K562 (cell line): Measurements from ENCODE around the gene TMEM255A. TPM values are rescaled to one million over a fixed set of nuclear protein-coding genes. Genes with fewer than 3 reads are reported as not detected.

Experiments used
- ATAC-seq: fragments of 200-7000 bp; cut with Tn5 transposase; 3 replicates; pipeline ENCODE4 v1.9.1; 2020; ENCODE audit warnings: moderate library complexity
- BruUV-seq: library from RNA; stranded (reverse); fragments of 400-500 nt; replicated peaks from 2 replicates; lab custom pipeline; 2021; lab: Mats Ljungman, UMichigan
- CTCF ChIA-PET: fragments of 300-600 bp; formaldehyde crosslinking; extraction: SDS; loops from one replicate; lab custom pipeline; 2021; ENCODE audit warnings: low intra/inter-chr PET ratio; lab: Yijun Ruan, JAX
- POLR2A ChIA-PET: fragments of 300-600, 350-650 bp; sonication (Branson Sonifier 250); formaldehyde crosslinking; extraction: SDS; loops from one replicate; lab custom pipeline; 2021; ENCODE audit warnings: antibody characterized with exemption, inconsistent platforms; lab: Yijun Ruan, JAX
- DNase-seq, 4 experiments: peaks; one replicate each; pipeline versions ENCODE4 v3.0.0 to v3.0.0-alpha.2; 2011 to 2018; ENCODE audit warnings: low spot score in 3 of 4, mixed read lengths in 3 of 4; ENCODE audit errors: extremely low read depth in 1 of 4
- FAIRE-seq: peaks from 2 replicates; lab custom pipeline; 2011; peaks lifted over from hg19 to GRCh38; lab: Jason Lieb, UNC
- H2AFZ ChIP-seq: 2 replicates; pipeline ENCODE4 v1.6.0; 2011; ENCODE audit warnings: low read depth, low read length, control low read depth, inconsistent platforms
- H3K27ac ChIP-seq: fragments of 200-600 bp; 3 replicates; pipeline ENCODE4 v1.8.0; 2011; ENCODE audit warnings: low read depth, mild to moderate bottlenecking, control low read depth, inconsistent platforms, low read length, moderate library complexity, mixed read lengths; ENCODE audit errors: extremely low read depth
- H3K27me3 ChIP-seq, 2 experiments: fragments of 300-600 bp in 1 of 2; 2 replicates in 1 of 2; 3 replicates in 1 of 2; pipeline versions ENCODE4 v1.6.0 to v1.8.0; 2011; ENCODE audit warnings: inconsistent platforms in 2 of 2, low read length in 2 of 2, mild to moderate bottlenecking in 1 of 2, mixed read lengths in 1 of 2, moderate library complexity in 1 of 2; ENCODE audit not compliant: control insufficient read depth in 2 of 2, insufficient read depth in 2 of 2
- H3K36me3 ChIP-seq: fragments of 300-600 bp; 3 replicates; pipeline ENCODE4 v1.8.0; 2011; ENCODE audit warnings: mild to moderate bottlenecking, low read length, inconsistent platforms; ENCODE audit not compliant: control insufficient read depth, insufficient read depth
- H3K4me1 ChIP-seq, 2 experiments: fragments of 200-600 bp in 1 of 2; replicated peaks in 1 of 2; 2 replicates in 1 of 2; 3 replicates in 1 of 2; pipeline versions ENCODE4 v1.5.1 to v1.8.0; 2011; ENCODE audit warnings: inconsistent platforms in 2 of 2, low read length in 2 of 2, mild to moderate bottlenecking in 1 of 2, mixed read lengths in 1 of 2, moderate library complexity in 1 of 2; ENCODE audit not compliant: control insufficient read depth in 2 of 2, insufficient read depth in 2 of 2
- H3K4me2 ChIP-seq: 2 replicates; pipeline ENCODE4 v1.6.1; 2011; ENCODE audit warnings: low read length, control low read depth, inconsistent platforms, mixed read lengths; ENCODE audit not compliant: insufficient read depth
- H3K4me3 ChIP-seq: fragments of 200-600 bp; sonication (generic), shearing (Covaris generic); 2 replicates; pipeline ENCODE4 v1.5.1; 2016; ENCODE audit warnings: control low read depth, inconsistent platforms
- H3K79me2 ChIP-seq: fragments of 200-600 bp; 3 replicates; pipeline ENCODE4 v1.8.0; 2011; ENCODE audit warnings: low read length, inconsistent platforms; ENCODE audit not compliant: control insufficient read depth, insufficient read depth
- H3K9ac ChIP-seq, 2 experiments: 2 replicates each; pipeline versions ENCODE4 v1.6.0 to v1.6.1; 2011; ENCODE audit warnings: low read depth in 2 of 2, low read length in 2 of 2, control low read depth in 1 of 2, inconsistent platforms in 1 of 2, mild to moderate bottlenecking in 1 of 2, mixed read lengths in 1 of 2; ENCODE audit not compliant: insufficient read depth in 1 of 2
- H3K9me1 ChIP-seq: one replicate; pipeline ENCODE4 v1.6.0; 2011; ENCODE audit warnings: inconsistent platforms, mild to moderate bottlenecking, low read length, moderate library complexity; ENCODE audit not compliant: control insufficient read depth, insufficient read depth
- H3K9me3 ChIP-seq: replicated peaks from 2 replicates; pipeline ENCODE4 v1.5.1; 2011; ENCODE audit warnings: low read depth, low read length, inconsistent platforms; ENCODE audit not compliant: control insufficient read depth, insufficient read depth
- H4K20me1 ChIP-seq: replicated peaks from 2 replicates; pipeline ENCODE4 v1.6.1; 2011; ENCODE audit warnings: low read length, inconsistent platforms, mixed read lengths; ENCODE audit not compliant: control insufficient read depth, insufficient read depth
- BCLAF1 ChIP-seq, 2 experiments: fragments of 450-650 bp in 1 of 2; IDR thresholded peaks; 2 replicates each; pipeline ENCODE4 v1.6.1; 2011 to 2017; ENCODE audit warnings: low read depth in 2 of 2, antibody characterized with exemption in 1 of 2, borderline replicate concordance in 1 of 2, low read length in 1 of 2, mild to moderate bottlenecking in 1 of 2, mixed read lengths in 1 of 2; ENCODE audit not compliant: control insufficient read depth in 1 of 2
- GATAD2B ChIP-seq: fragments of 450-650 bp; IDR thresholded peaks from 2 replicates; pipeline ENCODE4 v1.6.1; 2017; ENCODE audit warnings: mild to moderate bottlenecking, borderline replicate concordance
- HNRNPUL1 ChIP-seq: fragments of 200-400 bp; formaldehyde crosslinking; IDR thresholded peaks from 2 replicates; pipeline ENCODE4 v1.6.1; 2017; ENCODE audit warnings: low read length
- IRF2 ChIP-seq: sonication (generic); formaldehyde crosslinking; IDR thresholded peaks from 2 replicates; pipeline ENCODE4 v1.8.1; 2022; ENCODE audit warnings: mild to moderate bottlenecking, missing genetic modification reagents
- IRF9 ChIP-seq: fragments of 450-650 bp; IDR thresholded peaks from 2 replicates; pipeline ENCODE4 v1.6.1; 2016; ENCODE audit warnings: missing biosample characterization, missing genetic modification characterization
- NFYB ChIP-seq: IDR thresholded peaks from 2 replicates; pipeline ENCODE4 v1.6.1; 2011; ENCODE audit warnings: mild to moderate bottlenecking, moderate library complexity; ENCODE audit not compliant: insufficient read length; ENCODE audit errors: extremely low read depth
- POLR2AphosphoS5 ChIP-seq: IDR thresholded peaks from 2 replicates; pipeline ENCODE4 v1.6.1; 2011; ENCODE audit warnings: mild to moderate bottlenecking, low read depth, low read length, moderate library complexity; ENCODE audit not compliant: control insufficient read depth, insufficient read depth
- PURB ChIP-seq: sonication (generic); formaldehyde crosslinking; IDR thresholded peaks from 2 replicates; pipeline ENCODE4 v1.9.0; 2021; ENCODE audit warnings: low read depth, mild to moderate bottlenecking, missing genetic modification reagents
- RAD51 ChIP-seq: fragments of 450-650 bp; IDR thresholded peaks from 2 replicates; pipeline ENCODE4 v1.7.1; 2016; ENCODE audit warnings: low read depth, mild to moderate bottlenecking, borderline replicate concordance
- RCOR1 ChIP-seq, 2 experiments: IDR thresholded peaks; 2 replicates each; pipeline ENCODE4 v1.6.1; 2012; ENCODE audit warnings: low read depth in 2 of 2, low read length in 2 of 2, borderline replicate concordance in 1 of 2, improper control_type of control experiment in 1 of 2
- SNAPC5 ChIP-seq: fragments of 250-450 bp; sonication (Bioruptor Pico); IDR thresholded peaks from 2 replicates; pipeline ENCODE4 v1.8.0; 2021; ENCODE audit warnings: moderate library complexity, mild to moderate bottlenecking, inconsistent platforms
- STAT5B ChIP-seq: fragments of 250-450 bp; sonication (Bioruptor Pico); IDR thresholded peaks from 2 replicates; pipeline ENCODE4 v1.8.0; 2021; ENCODE audit warnings: mild to moderate bottlenecking, inconsistent platforms
- ZFP91 ChIP-seq: sonication (generic); formaldehyde crosslinking; IDR thresholded peaks from 2 replicates; pipeline ENCODE4 v1.8.0; 2022; ENCODE audit warnings: mild to moderate bottlenecking, missing genetic modification reagents
- ZNF239 ChIP-seq: fragments of 250-450 bp; sonication (Bioruptor Pico); IDR thresholded peaks from 2 replicates; pipeline ENCODE4 v1.4.0; 2020; ENCODE audit warnings: mild to moderate bottlenecking
- ZNF589 ChIP-seq: fragments of 200-800 bp; sonication (Bioruptor generic); IDR thresholded peaks from 2 replicates; pipeline ENCODE4 v1.6.1; 2016; ENCODE audit warnings: low read depth, missing genetic modification characterization, missing compliant biosample characterization
- WGBS: fragments of 100-300 bp; shearing (Covaris generic); methylation state at CpG from one replicate; pipeline ENCODE4 v1.1.6; 2016; ENCODE audit warnings: low coverage, mixed read lengths; ENCODE audit not compliant: insufficient coverage; ENCODE audit errors: missing lambda C conversion rate; 5-methylcytosine and 5-hydroxymethylcytosine counted together
- in situ Hi-C: fragments of 300-500 bp; cut with MboI; formaldehyde crosslinking; loops from 4 replicates; pipeline ENCODE4 v1.15.0; 2018; ENCODE audit warnings: inconsistent platforms, mixed read lengths
- intact Hi-C: fragments of 100-400 bp; cut with micrococcal nuclease; formaldehyde crosslinking; loops from 2 replicates; pipeline ENCODE4 v1.14.2; 2022
- polyA plus RNA-seq, 8 experiments: library from polyadenylated mRNA; depleted of rRNA in 4 of 8; stranded (reverse) in 5 of 8; unstranded in 3 of 8; fragments of >200 nt; fragmentation: Nextera tagmentation in 2 of 8; fragmentation: Illumina TruSeq in 1 of 8; extraction: Ambion mirVana in 2 of 8; extraction: Trizol in 1 of 8; gene quantifications; 2 replicates each; pipeline versions ENCODE4 v1.2.1 to v1.2.3, GENCODE V29; 2011 to 2014; ENCODE audit warnings: inconsistent platforms in 1 of 8, missing spikeins in 1 of 8
- total RNA-seq, 7 experiments: library from RNA; depleted of rRNA in 6 of 7; stranded (reverse); fragments of >200 nt in 6 of 7; fragmentation: Illumina TruSeq in 2 of 7; extraction: Trizol in 2 of 7; gene quantifications; 2 replicates each; pipeline versions ENCODE4 v1.2.1 to v1.2.3, GENCODE V29; 2011 to 2021; ENCODE audit warnings: low replicate concordance in 1 of 7

The TMEM255A gene
- total and polyA plus RNA-seq, 9 of the 15 experiments (the other 6 are each of a cell fraction or from before 2014, with no cell fraction given), result 0.01 TPM; not detected in 8

- FAIRE-seq, result no peak
- H3K79me2 ChIP-seq, result no peaks in the 10 kb centered on the region
- DNase-seq, result no peak
- CTCF ChIA-PET, result no interaction called here
- no peak for ATAC-seq
- peaks cover 0 to 5% of the 10 kb centered on the region in 2 experiments; a peak in 2 of 5 replicates for H3K4me1 ChIP-seq
- in situ Hi-C loops (no loop called here), intact Hi-C loops (no loop called here)
- H3K36me3 ChIP-seq, result no peaks in the 10 kb centered on the region
- H4K20me1 ChIP-seq, result no peaks in the 10 kb centered on the region
- H2AFZ ChIP-seq, result no peak overlapping the region
- no peaks in the 10 kb centered on the region for H3K9me1 ChIP-seq
- H3K27me3 ChIP-seq, result peaks cover 0 to 5% of the 10 kb centered on the region in 2 experiments; a peak in 2 of 5 replicates
- H3K4me2 ChIP-seq, result no peak overlapping the region
- 0% methylated on average over 4 of the region's 4 CpGs for whole genome bisulfite sequencing
- POLR2A ChIA-PET, result interaction anchor here (0.5 kb wide), 1 partner anchor 626 kb away, joined by 3 read pairs; no protein-coding TSS in a partner anchor
- no TSS peak for BruUV-seq
- no peak overlapping the region for H3K9ac ChIP-seq
- H3K9me3 ChIP-seq, result no peaks in the 10 kb centered on the region
- H3K27ac ChIP-seq, result no peak overlapping the region
- no peak overlapping the region for H3K4me3 ChIP-seq
- TF ChIP-seq HNRNPUL1, result no peak
- no peak for TF ChIP-seq RAD51
- TF ChIP-seq SNAPC5, result no peak
- TF ChIP-seq RCOR1 (IDR thresholded peaks at IDR 0.05; ENCODE audit: borderline replicate concordance in 1 of 2, low read depth in 2 of 2, low read length in 2 of 2), result no peak
- TF ChIP-seq POLR2AphosphoS5, result no peak
- no peak for TF ChIP-seq STAT5B (CRISPR knock-in tag)
- TF ChIP-seq NFYB, result no peak
- no peak for TF ChIP-seq ZNF239 (CRISPR knock-in tag)
- no peak for TF ChIP-seq IRF2
- no peak for TF ChIP-seq ZNF589 (CRISPR knock-in tag)
- no peak for TF ChIP-seq GATAD2B
- no peak for TF ChIP-seq IRF9
- TF ChIP-seq BCLAF1 (IDR thresholded peaks at IDR 0.05; ENCODE audit: borderline replicate concordance in 1 of 2, control insufficient read depth in 1 of 2, low read depth in 2 of 2, low read length in 1 of 2), result no peak
- no peak for TF ChIP-seq PURB (CRISPR knock-in tag)
- no peak for TF ChIP-seq ZFP91 (CRISPR knock-in tag)
Measured at GRCh38 chrX:120311727-120312063, 434 bp upstream of the TMEM255A start.
